HCT116 (cell line): ENCODE measurements around the gene TUBA1B.

ENCODE experiments used
- CEBPB ChIP-seq: IDR thresholded peaks from 2 replicates; pipeline ENCODE4 v1.6.1; 2012; ENCODE audit warnings: low read depth
- EZH2 ChIP-seq: fragments of 200-600 bp; sonication (generic); IDR thresholded peaks from 2 replicates; pipeline ENCODE4 v1.6.1; 2017; ENCODE audit warnings: antibody characterized with exemption, mixed run types
- JUND ChIP-seq: IDR thresholded peaks from 2 replicates; pipeline ENCODE4 v1.6.1; 2012
- POLR2A ChIP-seq: IDR thresholded peaks from 2 replicates; pipeline ENCODE4 v1.7.0; 2011; ENCODE audit warnings: borderline replicate concordance; ENCODE audit not compliant: insufficient read depth, insufficient read length; ENCODE audit errors: extremely low read depth
- POLR2AphosphoS5 ChIP-seq: IDR thresholded peaks from 2 replicates; pipeline ENCODE4 v1.6.1; 2011; ENCODE audit warnings: mild to moderate bottlenecking, low read depth, low read length, moderate library complexity
- SRF ChIP-seq: IDR thresholded peaks from 2 replicates; pipeline ENCODE4 v1.6.1; 2012; ENCODE audit warnings: low read depth
- YY1 ChIP-seq: IDR thresholded peaks from 2 replicates; pipeline ENCODE4 v1.6.1; 2011; ENCODE audit warnings: low read length, low read depth, moderate library complexity, mild to moderate bottlenecking; ENCODE audit not compliant: insufficient replicate concordance; ENCODE audit errors: extremely low read depth
- TF ChIP-seq, protein P1 (sequence below): IDR thresholded peaks from 2 replicates; pipeline ENCODE4 v1.6.1; 2012
- TF ChIP-seq, protein P2 (sequence below), 3 experiments: fragments of 200-600 bp in 1 of 3; sonication (generic) in 1 of 3; IDR thresholded peaks in 2 of 3; conservative IDR thresholded peaks in 1 of 3; 2 replicates each; pipeline ENCODE4 v1.5.1; 2012 to 2017; ENCODE audit warnings: low read depth in 2 of 3, low read length in 2 of 3, antibody characterized with exemption in 1 of 3, borderline replicate concordance in 1 of 3, control low read depth in 1 of 3, mild to moderate bottlenecking in 1 of 3, mixed read lengths in 1 of 3, mixed run types in 1 of 3, moderate library complexity in 1 of 3; ENCODE audit not compliant: insufficient read depth in 1 of 3
- TF ChIP-seq, protein P3 (sequence below): IDR thresholded peaks from 2 replicates; pipeline ENCODE4 v1.6.1; 2012; ENCODE audit warnings: low read depth
- TF ChIP-seq, protein P4 (sequence below): IDR thresholded peaks from 2 replicates; pipeline ENCODE4 v1.6.1; 2011; ENCODE audit warnings: mild to moderate bottlenecking, low read length, moderate library complexity; ENCODE audit not compliant: insufficient replicate concordance; ENCODE audit errors: extremely low read depth

DNA sequence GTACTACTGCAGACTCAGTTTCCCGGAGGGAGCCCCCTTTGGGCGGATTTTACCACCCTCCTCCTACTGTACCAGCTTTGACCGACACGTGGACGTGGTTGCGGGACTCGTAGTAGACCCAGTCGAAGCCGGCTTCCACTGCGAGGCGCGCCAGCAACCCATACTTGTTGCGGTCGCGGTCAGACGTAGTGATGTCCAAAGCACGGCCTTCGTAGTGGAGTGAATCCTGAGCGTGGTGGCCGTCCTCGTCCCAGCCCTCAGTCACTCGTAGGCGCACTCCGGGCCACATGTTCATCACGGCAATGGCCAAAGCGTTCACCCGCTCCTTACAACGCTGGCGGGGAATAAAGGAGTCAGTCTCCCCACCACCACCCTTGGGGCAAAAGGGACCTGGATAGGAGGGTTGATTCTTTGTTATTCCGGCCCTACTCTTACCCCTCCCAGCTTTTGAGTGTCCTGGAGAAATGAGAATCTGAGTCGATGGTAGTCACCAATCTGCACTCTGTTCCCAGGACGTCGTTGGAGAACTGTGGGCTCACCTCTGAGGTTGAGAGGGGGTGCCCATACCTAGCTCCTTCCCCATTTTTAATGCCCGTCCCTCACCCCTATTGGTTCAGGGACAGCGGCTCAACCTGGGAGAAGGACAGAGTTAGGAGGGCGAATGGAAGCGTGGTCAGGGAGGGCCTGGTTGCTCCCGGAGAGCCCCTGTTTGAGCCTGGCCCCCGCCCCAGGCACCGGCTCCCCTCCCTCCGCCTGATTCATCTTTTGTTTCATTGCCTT, 39.9 kb downstream of the TUBA1B start:
- TF ChIP-seq SRF = no peak
- TF ChIP-seq, protein P1, sequence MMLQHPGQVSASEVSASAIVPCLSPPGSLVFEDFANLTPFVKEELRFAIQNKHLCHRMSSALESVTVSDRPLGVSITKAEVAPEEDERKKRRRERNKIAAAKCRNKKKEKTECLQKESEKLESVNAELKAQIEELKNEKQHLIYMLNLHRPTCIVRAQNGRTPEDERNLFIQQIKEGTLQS = no peak
- TF ChIP-seq POLR2A = no peak
- TF ChIP-seq POLR2AphosphoS5 = no peak
- no peak for TF ChIP-seq JUND
- TF ChIP-seq, protein P2, sequence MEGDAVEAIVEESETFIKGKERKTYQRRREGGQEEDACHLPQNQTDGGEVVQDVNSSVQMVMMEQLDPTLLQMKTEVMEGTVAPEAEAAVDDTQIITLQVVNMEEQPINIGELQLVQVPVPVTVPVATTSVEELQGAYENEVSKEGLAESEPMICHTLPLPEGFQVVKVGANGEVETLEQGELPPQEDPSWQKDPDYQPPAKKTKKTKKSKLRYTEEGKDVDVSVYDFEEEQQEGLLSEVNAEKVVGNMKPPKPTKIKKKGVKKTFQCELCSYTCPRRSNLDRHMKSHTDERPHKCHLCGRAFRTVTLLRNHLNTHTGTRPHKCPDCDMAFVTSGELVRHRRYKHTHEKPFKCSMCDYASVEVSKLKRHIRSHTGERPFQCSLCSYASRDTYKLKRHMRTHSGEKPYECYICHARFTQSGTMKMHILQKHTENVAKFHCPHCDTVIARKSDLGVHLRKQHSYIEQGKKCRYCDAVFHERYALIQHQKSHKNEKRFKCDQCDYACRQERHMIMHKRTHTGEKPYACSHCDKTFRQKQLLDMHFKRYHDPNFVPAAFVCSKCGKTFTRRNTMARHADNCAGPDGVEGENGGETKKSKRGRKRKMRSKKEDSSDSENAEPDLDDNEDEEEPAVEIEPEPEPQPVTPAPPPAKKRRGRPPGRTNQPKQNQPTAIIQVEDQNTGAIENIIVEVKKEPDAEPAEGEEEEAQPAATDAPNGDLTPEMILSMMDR (IDR thresholded peaks at IDR 0.05 in 2 of 3, conservative IDR thresholded peaks at IDR 0.05 in 1 of 3; ENCODE audit: borderline replicate concordance in 1 of 3, insufficient read depth in 1 of 3, low read depth in 2 of 3, low read length in 2 of 3) = no peak
- TF ChIP-seq, protein P3, sequence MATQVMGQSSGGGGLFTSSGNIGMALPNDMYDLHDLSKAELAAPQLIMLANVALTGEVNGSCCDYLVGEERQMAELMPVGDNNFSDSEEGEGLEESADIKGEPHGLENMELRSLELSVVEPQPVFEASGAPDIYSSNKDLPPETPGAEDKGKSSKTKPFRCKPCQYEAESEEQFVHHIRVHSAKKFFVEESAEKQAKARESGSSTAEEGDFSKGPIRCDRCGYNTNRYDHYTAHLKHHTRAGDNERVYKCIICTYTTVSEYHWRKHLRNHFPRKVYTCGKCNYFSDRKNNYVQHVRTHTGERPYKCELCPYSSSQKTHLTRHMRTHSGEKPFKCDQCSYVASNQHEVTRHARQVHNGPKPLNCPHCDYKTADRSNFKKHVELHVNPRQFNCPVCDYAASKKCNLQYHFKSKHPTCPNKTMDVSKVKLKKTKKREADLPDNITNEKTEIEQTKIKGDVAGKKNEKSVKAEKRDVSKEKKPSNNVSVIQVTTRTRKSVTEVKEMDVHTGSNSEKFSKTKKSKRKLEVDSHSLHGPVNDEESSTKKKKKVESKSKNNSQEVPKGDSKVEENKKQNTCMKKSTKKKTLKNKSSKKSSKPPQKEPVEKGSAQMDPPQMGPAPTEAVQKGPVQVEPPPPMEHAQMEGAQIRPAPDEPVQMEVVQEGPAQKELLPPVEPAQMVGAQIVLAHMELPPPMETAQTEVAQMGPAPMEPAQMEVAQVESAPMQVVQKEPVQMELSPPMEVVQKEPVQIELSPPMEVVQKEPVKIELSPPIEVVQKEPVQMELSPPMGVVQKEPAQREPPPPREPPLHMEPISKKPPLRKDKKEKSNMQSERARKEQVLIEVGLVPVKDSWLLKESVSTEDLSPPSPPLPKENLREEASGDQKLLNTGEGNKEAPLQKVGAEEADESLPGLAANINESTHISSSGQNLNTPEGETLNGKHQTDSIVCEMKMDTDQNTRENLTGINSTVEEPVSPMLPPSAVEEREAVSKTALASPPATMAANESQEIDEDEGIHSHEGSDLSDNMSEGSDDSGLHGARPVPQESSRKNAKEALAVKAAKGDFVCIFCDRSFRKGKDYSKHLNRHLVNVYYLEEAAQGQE = no peak
- no peak for TF ChIP-seq EZH2
- no peak for TF ChIP-seq YY1
- no peak for TF ChIP-seq CEBPB
- TF ChIP-seq, protein P4, sequence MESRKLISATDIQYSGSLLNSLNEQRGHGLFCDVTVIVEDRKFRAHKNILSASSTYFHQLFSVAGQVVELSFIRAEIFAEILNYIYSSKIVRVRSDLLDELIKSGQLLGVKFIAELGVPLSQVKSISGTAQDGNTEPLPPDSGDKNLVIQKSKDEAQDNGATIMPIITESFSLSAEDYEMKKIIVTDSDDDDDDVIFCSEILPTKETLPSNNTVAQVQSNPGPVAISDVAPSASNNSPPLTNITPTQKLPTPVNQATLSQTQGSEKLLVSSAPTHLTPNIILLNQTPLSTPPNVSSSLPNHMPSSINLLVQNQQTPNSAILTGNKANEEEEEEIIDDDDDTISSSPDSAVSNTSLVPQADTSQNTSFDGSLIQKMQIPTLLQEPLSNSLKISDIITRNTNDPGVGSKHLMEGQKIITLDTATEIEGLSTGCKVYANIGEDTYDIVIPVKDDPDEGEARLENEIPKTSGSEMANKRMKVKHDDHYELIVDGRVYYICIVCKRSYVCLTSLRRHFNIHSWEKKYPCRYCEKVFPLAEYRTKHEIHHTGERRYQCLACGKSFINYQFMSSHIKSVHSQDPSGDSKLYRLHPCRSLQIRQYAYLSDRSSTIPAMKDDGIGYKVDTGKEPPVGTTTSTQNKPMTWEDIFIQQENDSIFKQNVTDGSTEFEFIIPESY = no peak
